Measurements from ENCODE around the gene ENTR1.
"Not testable (repeated sequence)": the region's sequence is repeated elsewhere in the genome, so short reads cannot be mapped to it uniquely, and the experiment has no call there.

The ENTR1 gene

DNA sequence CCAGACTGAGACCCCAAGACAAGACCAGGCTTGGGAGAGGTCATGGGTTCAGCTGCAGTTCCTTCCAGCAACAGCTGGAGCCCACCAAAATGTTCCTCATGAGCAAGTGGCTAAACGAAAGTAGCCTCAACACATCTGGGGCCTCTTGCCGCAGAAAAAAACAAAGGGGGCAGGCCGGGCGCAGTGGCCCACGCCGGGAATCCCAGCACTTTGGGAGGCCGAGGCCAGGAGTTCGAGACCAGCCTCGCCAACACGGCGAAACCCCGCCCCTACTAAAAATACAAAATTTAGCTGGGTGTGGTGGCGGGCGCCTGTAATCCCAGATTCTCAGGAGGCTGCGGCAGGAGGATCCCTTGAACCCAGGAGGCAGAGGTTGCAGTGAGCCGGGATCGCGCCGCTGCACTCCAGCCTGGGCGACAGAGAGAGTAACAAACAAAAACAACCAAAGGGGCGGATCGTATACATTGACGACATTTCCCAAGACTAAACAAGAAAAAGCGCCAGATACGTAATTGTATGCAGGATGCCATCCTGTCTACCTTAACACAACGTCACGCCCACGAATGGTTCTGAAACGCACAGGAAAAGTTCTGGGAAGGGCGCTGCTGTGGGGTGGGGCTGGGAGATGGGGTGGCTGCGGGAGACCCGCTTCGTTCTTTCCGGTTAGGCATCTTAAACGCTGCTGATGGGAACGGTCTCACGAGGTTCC lies 27.6 kb upstream of the ENTR1 start:
- DNase-seq, result no peak

DNA sequence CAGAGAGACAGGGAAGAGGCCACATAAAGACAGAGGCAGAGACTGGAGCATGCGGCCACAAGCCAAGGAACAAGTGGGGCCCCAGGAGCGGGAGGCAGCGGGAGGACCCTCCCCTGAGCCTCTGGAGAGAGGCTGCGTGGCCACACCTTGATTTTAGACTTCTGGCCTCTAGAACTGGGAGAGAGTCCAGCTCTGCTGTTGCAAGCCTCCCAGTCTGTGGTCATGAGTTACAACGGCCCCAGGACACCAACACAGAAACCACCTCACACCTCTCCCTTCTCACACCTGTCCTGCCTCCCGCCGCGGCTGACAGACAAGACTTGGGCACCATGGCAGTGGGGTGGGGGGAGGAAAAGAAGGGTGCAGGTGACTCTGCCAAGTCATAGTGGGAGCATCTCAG lies 27.0 kb upstream of the ENTR1 start:
- DNase-seq, result no peak

GRCh38 chr9:136436055-136436634 lies 25.7 kb upstream of the ENTR1 start:
- DNase-seq, result no peak

- no peak for DNase-seq
Observed at GRCh38 chr9:136434580-136435169, 24.3 kb upstream of the ENTR1 start.

GRCh38 chr9:136433849-136434579 lies 23.6 kb upstream of the ENTR1 start:
- DNase-seq, result no peak

GRCh38 chr9:136433043-136433715 lies 22.8 kb upstream of the ENTR1 start:
- DNase-seq, result no peak

GRCh38 chr9:136432591-136432990 lies 22.2 kb upstream of the ENTR1 start:
- DNase-seq, result no peak

- DNase-seq, result no peak
Observed at GRCh38 chr9:136431782-136432350, 21.5 kb upstream of the ENTR1 start.

- DNase-seq, result no peak
Observed at GRCh38 chr9:136430588-136431234, 20.3 kb upstream of the ENTR1 start.

- no peak for DNase-seq
Observed at GRCh38 chr9:136429683-136430491, 19.5 kb upstream of the ENTR1 start.

DNA sequence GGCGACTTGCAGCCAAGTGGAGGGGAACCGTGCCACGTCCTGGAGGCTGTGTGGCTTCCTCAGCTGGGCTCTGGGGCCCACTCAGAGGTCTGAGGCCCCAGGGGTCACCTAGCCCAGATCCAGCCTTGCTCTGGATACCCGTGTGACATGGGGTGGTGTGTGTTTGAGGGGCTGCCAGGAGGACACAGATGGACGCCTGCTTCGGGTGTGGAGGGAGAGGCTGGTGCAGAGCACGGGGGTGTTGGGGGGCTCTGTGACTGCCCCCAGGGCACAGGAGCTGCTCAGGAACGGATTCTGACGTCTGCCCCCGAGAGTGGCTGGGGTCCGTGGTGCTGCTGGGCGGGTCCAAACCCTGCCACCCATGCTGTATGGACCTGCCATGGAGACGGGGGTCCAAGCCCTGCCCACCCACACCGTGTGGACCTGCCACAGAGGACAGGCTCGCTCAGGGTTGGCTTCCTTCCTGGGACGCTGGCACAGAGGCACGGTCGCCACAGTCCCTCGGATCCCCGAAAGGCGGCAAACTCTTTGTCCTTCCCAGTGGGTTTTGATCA lies 18.7 kb upstream of the ENTR1 start:
- no peak for DNase-seq

DNA sequence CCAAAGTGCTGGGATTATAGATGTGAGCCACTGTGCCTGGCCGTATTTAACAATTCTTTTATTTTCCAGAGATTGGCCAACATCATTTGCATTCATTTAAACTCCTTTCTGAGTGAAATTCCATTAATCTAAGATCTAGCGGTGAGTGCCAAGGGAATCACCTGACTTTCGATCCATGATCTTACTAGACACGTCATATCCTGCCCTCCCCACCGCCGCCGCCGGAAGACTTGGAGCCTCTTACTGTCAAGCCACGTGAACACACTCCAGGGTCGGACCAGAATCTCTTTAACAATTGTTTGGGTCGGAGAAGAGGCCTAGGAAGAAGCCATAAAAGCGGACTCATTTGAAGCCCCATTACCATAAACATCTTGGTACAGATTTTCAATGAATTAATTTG lies 16.4 kb upstream of the ENTR1 start:
- no peak for DNase-seq

DNA sequence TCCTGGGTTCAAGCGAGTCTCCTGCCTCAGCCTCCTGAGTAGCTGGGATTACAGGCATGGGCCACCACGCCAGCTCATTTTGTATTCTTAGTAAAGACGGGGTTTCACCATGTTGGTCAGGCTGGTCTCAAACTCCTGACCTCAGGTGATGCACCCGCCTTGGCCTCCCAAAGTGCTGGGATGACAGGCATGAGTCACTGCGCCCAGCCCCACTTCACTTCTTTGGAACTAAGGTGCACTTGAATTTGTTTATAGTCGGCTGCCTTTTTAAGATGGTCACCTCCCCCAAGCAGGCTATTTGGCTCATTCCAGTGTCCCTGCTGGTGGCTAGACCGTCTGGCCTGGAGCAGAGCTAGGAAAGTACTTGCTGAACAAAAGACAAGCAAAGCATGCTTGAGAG lies 15.0 kb upstream of the ENTR1 start:
- DNase-seq, result not testable (repeated sequence)

DNA sequence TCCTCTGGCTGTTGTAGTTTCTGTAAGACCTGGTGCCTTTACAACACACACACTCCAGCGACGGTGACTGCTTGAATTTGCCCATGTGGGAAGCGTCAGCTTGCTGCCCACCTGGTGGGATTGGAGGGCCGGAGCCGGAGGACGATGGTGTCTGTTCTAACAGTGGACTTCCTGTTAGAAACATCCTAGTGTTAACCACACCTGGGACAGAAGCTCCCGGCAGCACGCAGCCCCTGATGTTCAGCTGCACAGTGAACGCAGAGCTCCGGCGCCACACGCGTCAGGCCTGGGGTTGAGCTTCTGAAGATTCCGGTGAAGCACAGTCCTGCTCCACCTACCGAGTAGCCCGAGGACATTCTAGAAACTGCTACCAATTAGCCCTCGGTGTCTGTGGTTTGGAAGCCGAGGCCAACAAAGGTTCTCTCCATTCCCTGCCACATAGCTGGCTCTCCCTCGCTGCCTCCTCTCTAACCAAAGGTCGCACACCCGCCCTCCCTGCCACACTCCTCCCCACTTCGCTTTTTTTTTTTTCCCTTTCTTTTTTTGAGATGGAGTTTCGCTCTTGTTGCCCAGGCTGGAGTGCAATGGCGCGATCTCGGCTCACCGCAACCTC lies 14.4 kb upstream of the ENTR1 start:
- DNase-seq, result no peak

- DNase-seq, result no peak
Observed at GRCh38 chr9:136423432-136424146, 13.2 kb upstream of the ENTR1 start.

- DNase-seq, result no peak
Observed at GRCh38 chr9:136422876-136423275, 12.5 kb upstream of the ENTR1 start.

DNA sequence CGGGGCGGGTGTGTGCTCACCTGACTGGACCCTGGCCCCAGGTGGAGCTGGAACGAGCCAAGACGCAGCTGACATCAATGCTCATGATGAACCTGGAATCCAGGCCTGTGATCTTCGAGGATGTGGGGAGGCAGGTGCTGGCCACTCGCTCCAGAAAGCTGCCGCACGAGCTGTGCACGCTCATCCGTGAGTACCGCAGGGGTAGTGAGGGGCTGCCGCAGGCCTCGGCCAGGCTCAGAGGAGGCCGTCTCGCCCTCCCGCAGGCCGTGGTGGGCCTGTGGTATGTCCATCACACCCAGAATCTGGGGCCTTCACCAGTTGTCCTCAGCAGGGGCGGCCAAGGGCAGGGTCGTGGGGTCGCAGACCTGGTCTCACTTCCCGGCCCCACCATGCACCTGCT lies 11.4 kb upstream of the ENTR1 start:
- no peak for DNase-seq

GRCh38 chr9:136419092-136419420 lies 8.6 kb upstream of the ENTR1 start:
- no peak for DNase-seq

GRCh38 chr9:136418182-136419091 lies 8.0 kb upstream of the ENTR1 start:
- DNase-seq, result no peak

All from NCI-H2081 treated with DMSO at 0.1 percent for 48 hours (cell line).